Central memory CD4-positive, alpha-beta T cell (primary cell): ENCODE results near the gene GORASP1.

Experiments used
- DNase-seq: peaks from one replicate; pipeline ENCODE4 v3.0.0; 2022

The GORASP1 gene

GRCh38 chr3:39102504-39103323 lies 4.7 kb downstream of the GORASP1 start:
- DNase-seq = no peak

GRCh38 chr3:39101022-39101689 lies 6.3 kb downstream of the GORASP1 start:
- peak; percentile 29 for DNase-seq

- DNase-seq = no peak
Observed at GRCh38 chr3:39100500-39100886, 6.9 kb downstream of the GORASP1 start.

- DNase-seq = no peak
Observed at GRCh38 chr3:39099738-39100499, 7.5 kb downstream of the GORASP1 start.

GRCh38 chr3:39099242-39099641 lies 8.2 kb downstream of the GORASP1 start:
- no peak for DNase-seq

- DNase-seq = no peak
Observed at GRCh38 chr3:39098473-39099000, 8.9 kb downstream of the GORASP1 start.

GRCh38 chr3:39097716-39098472 lies 9.5 kb downstream of the GORASP1 start:
- DNase-seq = no peak

- no peak for DNase-seq
Observed at GRCh38 chr3:39096775-39097174, 10.7 kb downstream of the GORASP1 start.

- DNase-seq = no peak
Observed at GRCh38 chr3:39095778-39096177, 11.6 kb downstream of the GORASP1 start.

- no peak for DNase-seq
Observed at GRCh38 chr3:39094851-39095677, 12.4 kb downstream of the GORASP1 start.

GRCh38 chr3:39090922-39091321 lies 16.5 kb downstream of the GORASP1 start:
- no peak for DNase-seq

GRCh38 chr3:39088889-39089288 lies 18.5 kb downstream of the GORASP1 start:
- no peak for DNase-seq

GRCh38 chr3:39088456-39088855 lies 19.0 kb downstream of the GORASP1 start:
- DNase-seq = no peak

GRCh38 chr3:39086144-39086543 lies 21.3 kb downstream of the GORASP1 start:
- no peak for DNase-seq

GRCh38 chr3:39082666-39083313 lies 24.6 kb downstream of the GORASP1 start:
- no peak for DNase-seq

GRCh38 chr3:39080026-39080425 lies 27.4 kb downstream of the GORASP1 start:
- DNase-seq = no peak

- DNase-seq = no peak
Observed at GRCh38 chr3:39079530-39079929, 27.9 kb downstream of the GORASP1 start.

- DNase-seq = no peak
Observed at GRCh38 chr3:39075910-39076309, 31.5 kb downstream of the GORASP1 start.

- DNase-seq = no peak
Observed at GRCh38 chr3:39068556-39068955, 38.9 kb downstream of the GORASP1 start.

- DNase-seq = no peak
Observed at GRCh38 chr3:39067286-39067685, 40.1 kb downstream of the GORASP1 start.

- no peak for DNase-seq
Observed at GRCh38 chr3:39065197-39065596, 42.2 kb downstream of the GORASP1 start.
